ENCODE data around the gene EYS. TPM values are rescaled to one million over a fixed set of nuclear protein-coding genes. Genes with fewer than 3 reads are reported as not detected.

Gene EYS
- polyA plus RNA-seq, 1 of the 3 experiments (the other 2 are of a cell fraction): 0.05 TPM

DNA sequence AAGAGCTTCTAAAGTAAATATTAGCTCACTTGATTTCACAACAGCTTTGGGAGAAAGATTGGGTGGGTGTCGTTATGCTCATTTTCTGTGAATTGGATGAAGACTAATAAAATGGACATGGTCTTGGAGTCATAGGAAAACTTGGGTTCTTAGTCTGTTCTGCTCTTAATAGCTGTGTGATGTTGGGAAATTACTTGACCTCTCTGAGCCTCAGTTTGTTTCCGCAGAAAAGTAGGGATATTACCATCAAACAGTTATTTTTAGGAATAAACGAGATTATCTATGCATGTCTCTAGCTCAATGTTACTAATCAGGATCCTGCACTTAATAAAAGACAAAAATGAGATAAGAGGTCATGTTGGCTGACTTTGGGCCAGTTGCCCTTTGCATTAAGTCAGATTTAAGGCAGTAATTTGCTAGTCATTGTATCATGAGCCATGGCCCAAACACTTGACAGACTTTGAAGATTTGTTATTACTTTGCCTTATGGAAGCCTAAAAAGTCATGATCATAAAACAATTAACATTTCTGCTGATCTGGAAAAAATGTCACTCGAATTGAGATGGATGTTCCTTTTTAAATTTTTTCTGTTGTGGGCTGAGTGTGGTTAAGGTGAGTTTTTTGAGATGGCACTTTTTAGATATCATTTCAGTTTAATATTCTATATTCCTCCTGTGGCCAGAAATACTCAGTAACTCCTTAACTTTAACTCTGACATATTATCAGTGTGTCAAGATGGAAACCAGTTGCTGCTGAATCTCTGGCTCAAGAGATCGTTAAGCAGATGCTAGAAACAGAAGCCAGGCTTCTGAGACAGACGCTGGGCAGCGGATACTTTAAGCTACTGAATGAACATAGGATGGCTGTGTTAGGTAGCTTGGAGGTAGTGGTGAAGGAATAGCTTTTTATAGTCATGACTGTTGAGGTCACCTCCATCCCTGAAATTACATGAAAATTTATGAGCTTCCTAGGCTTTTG lies 1779.8 kb downstream of the EYS start:
- ChIA-PET CTCF (no interaction called here), POLR2A (no interaction called here)
- WGBS (ENCODE audit: low lambda C conversion rate): 49% methylated on average over 7 of the region's 7 CpGs

DNA sequence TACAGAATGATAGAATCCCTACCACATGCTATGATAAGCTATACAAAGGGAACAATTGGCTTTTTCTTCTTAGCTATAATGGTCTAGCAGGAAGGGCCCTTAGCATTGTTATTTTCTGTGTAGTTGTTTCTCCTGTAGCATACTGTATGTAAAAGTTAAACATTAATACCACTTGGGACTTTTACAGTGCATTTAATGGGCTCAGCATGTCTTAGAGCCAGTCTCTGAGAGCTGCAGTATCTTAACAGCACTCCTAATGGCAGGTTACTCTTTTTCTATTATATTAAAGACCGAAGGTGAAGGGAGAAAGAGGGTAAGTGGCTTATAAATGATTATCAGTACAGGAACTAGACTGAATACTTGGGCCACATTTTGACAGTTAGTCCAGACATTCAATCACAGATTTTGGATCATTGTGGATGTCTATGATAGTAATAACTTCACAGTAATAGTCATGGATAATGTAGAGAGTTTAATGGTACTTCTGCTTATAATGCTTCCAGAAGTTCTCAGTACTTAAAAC lies 1780.7 kb downstream of the EYS start:
- H2AFZ ChIP-seq (ENCODE audit: low read depth): no peak overlapping the region
- H4K20me1 ChIP-seq (ENCODE audit: insufficient read depth): no peaks in the 10 kb centered on the region
- no peaks in the 10 kb centered on the region for H3K4me1 ChIP-seq (ENCODE audit: control insufficient read depth in 1 of 2, insufficient read depth in 2 of 2, low read depth in 1 of 2, low read length in 1 of 2)
- no peak overlapping the region for H3K27ac ChIP-seq (ENCODE audit: low read depth in 2 of 2, low read length in 1 of 2)
- no peaks in the 10 kb centered on the region for H3K27me3 ChIP-seq (ENCODE audit: insufficient read depth)
- no peak for DNase-seq
- ChIA-PET CTCF (no interaction called here), POLR2A (no interaction called here)
- no peaks in the 10 kb centered on the region for H3K36me3 ChIP-seq (replicated peaks in 1 of 2; ENCODE audit: control insufficient read depth in 1 of 2, insufficient read depth in 2 of 2, low read length in 1 of 2)
- WGBS (ENCODE audit: low lambda C conversion rate): 16% methylated on average over 1 of the region's 1 CpG
- no peak overlapping the region for H3K9ac ChIP-seq
- no peaks in the 10 kb centered on the region for H3K9me3 ChIP-seq
- H3K4me3 ChIP-seq (ENCODE audit: low read depth in 2 of 2, low read length in 1 of 2): no peak overlapping the region
- no peaks in the 10 kb centered on the region for H3K9me2 ChIP-seq
- no peaks in the 10 kb centered on the region for H3K79me2 ChIP-seq (ENCODE audit: insufficient read depth)
- H3K4me2 ChIP-seq: no peak overlapping the region
- H3F3A ChIP-seq (replicated peaks; ENCODE audit: insufficient read depth): no peaks in the 10 kb centered on the region
- no peak for TF ChIP-seq NFIC (IDR thresholded peaks at IDR 0.05; ENCODE audit: borderline replicate concordance)
- TF ChIP-seq RCOR1 (IDR thresholded peaks at IDR 0.05; ENCODE audit: low read length): no peak
- TF ChIP-seq POLR2AphosphoS5 (IDR thresholded peaks at IDR 0.05; ENCODE audit: low read depth, low read length): no peak
- TF ChIP-seq RAD21 (IDR thresholded peaks at IDR 0.05; ENCODE audit: low read length): no peak
- no peak for TF ChIP-seq GATA2 (CRISPR knock-in tag; IDR thresholded peaks at IDR 0.05)
- no peak for TF ChIP-seq ELF1 (IDR thresholded peaks at IDR 0.05)
- no peak for TF ChIP-seq SIN3A (IDR thresholded peaks at IDR 0.05; ENCODE audit: borderline replicate concordance, low read depth, low read length)
- no peak for TF ChIP-seq FOXJ3 (CRISPR knock-in tag; IDR thresholded peaks at IDR 0.05)
- TF ChIP-seq, protein P1, sequence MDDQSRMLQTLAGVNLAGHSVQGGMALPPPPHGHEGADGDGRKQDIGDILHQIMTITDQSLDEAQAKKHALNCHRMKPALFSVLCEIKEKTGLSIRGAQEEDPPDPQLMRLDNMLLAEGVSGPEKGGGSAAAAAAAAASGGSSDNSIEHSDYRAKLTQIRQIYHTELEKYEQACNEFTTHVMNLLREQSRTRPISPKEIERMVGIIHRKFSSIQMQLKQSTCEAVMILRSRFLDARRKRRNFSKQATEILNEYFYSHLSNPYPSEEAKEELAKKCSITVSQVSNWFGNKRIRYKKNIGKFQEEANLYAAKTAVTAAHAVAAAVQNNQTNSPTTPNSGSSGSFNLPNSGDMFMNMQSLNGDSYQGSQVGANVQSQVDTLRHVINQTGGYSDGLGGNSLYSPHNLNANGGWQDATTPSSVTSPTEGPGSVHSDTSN (IDR thresholded peaks at IDR 0.05): no peak
- TF ChIP-seq EP300 (IDR thresholded peaks at IDR 0.05; ENCODE audit: borderline replicate concordance in 1 of 2, low read depth in 1 of 2, low read length in 1 of 2): no peak
- no peak for TF ChIP-seq SMC3 (IDR thresholded peaks at IDR 0.05; ENCODE audit: low read depth, low read length)

More for the DNA sequence above, 1779.8 kb downstream of the EYS start:
- H3K79me2 ChIP-seq (ENCODE audit: insufficient read depth): no peaks in the 10 kb centered on the region
- no peaks in the 10 kb centered on the region for H4K20me1 ChIP-seq (ENCODE audit: insufficient read depth)
- no peaks in the 10 kb centered on the region for H3K9me2 ChIP-seq
- H3K4me2 ChIP-seq: no peak overlapping the region
- H3F3A ChIP-seq (replicated peaks; ENCODE audit: insufficient read depth): no peaks in the 10 kb centered on the region
- H3K9ac ChIP-seq: no peak overlapping the region
- no peak for DNase-seq
- no peaks in the 10 kb centered on the region for H3K9me3 ChIP-seq
- no peak overlapping the region for H3K27ac ChIP-seq (ENCODE audit: low read depth in 2 of 2, low read length in 1 of 2)
- H3K27me3 ChIP-seq (ENCODE audit: insufficient read depth): no peaks in the 10 kb centered on the region
- H2AFZ ChIP-seq (ENCODE audit: low read depth): no peak overlapping the region
- no peak overlapping the region for H3K4me3 ChIP-seq (ENCODE audit: low read depth in 2 of 2, low read length in 1 of 2)
- H3K4me1 ChIP-seq (ENCODE audit: control insufficient read depth in 1 of 2, insufficient read depth in 2 of 2, low read depth in 1 of 2, low read length in 1 of 2): no peaks in the 10 kb centered on the region
- TF ChIP-seq RXRA (IDR thresholded peaks at IDR 0.05; ENCODE audit: borderline replicate concordance, low read depth) (no peak), RAD21 (IDR thresholded peaks at IDR 0.05; ENCODE audit: low read length) (no peak), TEAD4 (IDR thresholded peaks at IDR 0.05; ENCODE audit: borderline replicate concordance, insufficient read depth) (no peak), EP300 (IDR thresholded peaks at IDR 0.05; ENCODE audit: borderline replicate concordance in 1 of 2, low read depth in 1 of 2, low read length in 1 of 2) (no peak)
- TF ChIP-seq, protein P2, sequence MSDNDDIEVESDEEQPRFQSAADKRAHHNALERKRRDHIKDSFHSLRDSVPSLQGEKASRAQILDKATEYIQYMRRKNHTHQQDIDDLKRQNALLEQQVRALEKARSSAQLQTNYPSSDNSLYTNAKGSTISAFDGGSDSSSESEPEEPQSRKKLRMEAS (IDR thresholded peaks at IDR 0.05; ENCODE audit: low read depth): no peak
- TF ChIP-seq, protein P3, sequence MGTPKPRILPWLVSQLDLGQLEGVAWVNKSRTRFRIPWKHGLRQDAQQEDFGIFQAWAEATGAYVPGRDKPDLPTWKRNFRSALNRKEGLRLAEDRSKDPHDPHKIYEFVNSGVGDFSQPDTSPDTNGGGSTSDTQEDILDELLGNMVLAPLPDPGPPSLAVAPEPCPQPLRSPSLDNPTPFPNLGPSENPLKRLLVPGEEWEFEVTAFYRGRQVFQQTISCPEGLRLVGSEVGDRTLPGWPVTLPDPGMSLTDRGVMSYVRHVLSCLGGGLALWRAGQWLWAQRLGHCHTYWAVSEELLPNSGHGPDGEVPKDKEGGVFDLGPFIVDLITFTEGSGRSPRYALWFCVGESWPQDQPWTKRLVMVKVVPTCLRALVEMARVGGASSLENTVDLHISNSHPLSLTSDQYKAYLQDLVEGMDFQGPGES (IDR thresholded peaks at IDR 0.05; ENCODE audit: low read depth, low read length): no peak
- TF ChIP-seq, protein P4, sequence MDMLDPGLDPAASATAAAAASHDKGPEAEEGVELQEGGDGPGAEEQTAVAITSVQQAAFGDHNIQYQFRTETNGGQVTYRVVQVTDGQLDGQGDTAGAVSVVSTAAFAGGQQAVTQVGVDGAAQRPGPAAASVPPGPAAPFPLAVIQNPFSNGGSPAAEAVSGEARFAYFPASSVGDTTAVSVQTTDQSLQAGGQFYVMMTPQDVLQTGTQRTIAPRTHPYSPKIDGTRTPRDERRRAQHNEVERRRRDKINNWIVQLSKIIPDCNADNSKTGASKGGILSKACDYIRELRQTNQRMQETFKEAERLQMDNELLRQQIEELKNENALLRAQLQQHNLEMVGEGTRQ (IDR thresholded peaks at IDR 0.05; ENCODE audit: borderline replicate concordance, low read depth, low read length): no peak
- TF ChIP-seq, protein P5, sequence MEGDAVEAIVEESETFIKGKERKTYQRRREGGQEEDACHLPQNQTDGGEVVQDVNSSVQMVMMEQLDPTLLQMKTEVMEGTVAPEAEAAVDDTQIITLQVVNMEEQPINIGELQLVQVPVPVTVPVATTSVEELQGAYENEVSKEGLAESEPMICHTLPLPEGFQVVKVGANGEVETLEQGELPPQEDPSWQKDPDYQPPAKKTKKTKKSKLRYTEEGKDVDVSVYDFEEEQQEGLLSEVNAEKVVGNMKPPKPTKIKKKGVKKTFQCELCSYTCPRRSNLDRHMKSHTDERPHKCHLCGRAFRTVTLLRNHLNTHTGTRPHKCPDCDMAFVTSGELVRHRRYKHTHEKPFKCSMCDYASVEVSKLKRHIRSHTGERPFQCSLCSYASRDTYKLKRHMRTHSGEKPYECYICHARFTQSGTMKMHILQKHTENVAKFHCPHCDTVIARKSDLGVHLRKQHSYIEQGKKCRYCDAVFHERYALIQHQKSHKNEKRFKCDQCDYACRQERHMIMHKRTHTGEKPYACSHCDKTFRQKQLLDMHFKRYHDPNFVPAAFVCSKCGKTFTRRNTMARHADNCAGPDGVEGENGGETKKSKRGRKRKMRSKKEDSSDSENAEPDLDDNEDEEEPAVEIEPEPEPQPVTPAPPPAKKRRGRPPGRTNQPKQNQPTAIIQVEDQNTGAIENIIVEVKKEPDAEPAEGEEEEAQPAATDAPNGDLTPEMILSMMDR (IDR thresholded peaks at IDR 0.05): no peak
- no peaks in the 10 kb centered on the region for H3K36me3 ChIP-seq (replicated peaks in 1 of 2; ENCODE audit: control insufficient read depth in 1 of 2, insufficient read depth in 2 of 2, low read length in 1 of 2)

Measured in SK-N-SH (cell line).